Colonic mucosa (tissue), 4 donors: ENCODE data around the gene CDK19. TPM values are rescaled to one million over a fixed set of nuclear protein-coding genes. Genes with fewer than 3 reads are reported as not detected.

Source experiments
- DNase-seq: peaks from one replicate; pipeline ENCODE4 v3.0.0-alpha.2; 2020
- H3K27ac ChIP-seq: fragments of 200-600 bp; one replicate; pipeline ENCODE4 v1.8.0; 2021
- H3K27me3 ChIP-seq: fragments of 200-600 bp; one replicate; pipeline ENCODE4 v1.8.0; 2021
- H3K36me3 ChIP-seq: fragments of 200-600 bp; one replicate; pipeline ENCODE4 v1.8.0; 2021
- H3K4me1 ChIP-seq: fragments of 200-600 bp; one replicate; pipeline ENCODE4 v1.8.0; 2021; ENCODE audit warnings: mild to moderate bottlenecking
- H3K4me3 ChIP-seq: fragments of 200-600 bp; one replicate; pipeline ENCODE4 v1.8.0; 2021
- H3K9ac ChIP-seq, 2 donors: one replicate each; pipeline ENCODE4 v1.7.0; 2013; ENCODE audit warnings: control low read depth in 2 of 2, low read depth in 2 of 2, low read length in 2 of 2
- H3K9me3 ChIP-seq: fragments of 200-600 bp; one replicate; pipeline ENCODE4 v1.8.0; 2021
- intact Hi-C: fragments of 100-400 bp; cut with DNase I; formaldehyde crosslinking; loops from one replicate; pipeline ENCODE4 v1.14.1; 2022
- total RNA-seq, 2 donors: library from RNA; stranded (reverse); fragmentation: NEBNext Ultra II Directional in 1 of 2; extraction: Animal tissue kit (Norgen Biotek cat#: 25700) in 1 of 2; gene quantifications; one replicate each; pipeline ENCODE4 v1.2.1, GENCODE V29; 2021
- TF ChIP-seq, protein P1 (sequence below): fragments of 200-600 bp; IDR thresholded peaks from one replicate; pipeline ENCODE4 v1.8.0; 2022; ENCODE audit warnings: antibody characterized with exemption, mild to moderate bottlenecking
- donor health status: healthy.
- donor health status: DM: no; HTN: no; CAD: no.
- donor health status: DM: no; HTN: no; CAD: no.

Gene CDK19
- total RNA-seq, 2 donors from 2014 or later, result 20.2 to 36.5 TPM

- no peaks in the 10 kb centered on the region for H3K36me3 ChIP-seq
- no peak overlapping the region for H3K4me3 ChIP-seq
- no peaks in the 10 kb centered on the region for H3K27me3 ChIP-seq
- no peak for DNase-seq
- TF ChIP-seq, protein P1, sequence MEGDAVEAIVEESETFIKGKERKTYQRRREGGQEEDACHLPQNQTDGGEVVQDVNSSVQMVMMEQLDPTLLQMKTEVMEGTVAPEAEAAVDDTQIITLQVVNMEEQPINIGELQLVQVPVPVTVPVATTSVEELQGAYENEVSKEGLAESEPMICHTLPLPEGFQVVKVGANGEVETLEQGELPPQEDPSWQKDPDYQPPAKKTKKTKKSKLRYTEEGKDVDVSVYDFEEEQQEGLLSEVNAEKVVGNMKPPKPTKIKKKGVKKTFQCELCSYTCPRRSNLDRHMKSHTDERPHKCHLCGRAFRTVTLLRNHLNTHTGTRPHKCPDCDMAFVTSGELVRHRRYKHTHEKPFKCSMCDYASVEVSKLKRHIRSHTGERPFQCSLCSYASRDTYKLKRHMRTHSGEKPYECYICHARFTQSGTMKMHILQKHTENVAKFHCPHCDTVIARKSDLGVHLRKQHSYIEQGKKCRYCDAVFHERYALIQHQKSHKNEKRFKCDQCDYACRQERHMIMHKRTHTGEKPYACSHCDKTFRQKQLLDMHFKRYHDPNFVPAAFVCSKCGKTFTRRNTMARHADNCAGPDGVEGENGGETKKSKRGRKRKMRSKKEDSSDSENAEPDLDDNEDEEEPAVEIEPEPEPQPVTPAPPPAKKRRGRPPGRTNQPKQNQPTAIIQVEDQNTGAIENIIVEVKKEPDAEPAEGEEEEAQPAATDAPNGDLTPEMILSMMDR, result no peak
- no peaks in the 10 kb centered on the region for H3K9me3 ChIP-seq
- H3K27ac ChIP-seq, result no peak overlapping the region
- H3K4me1 ChIP-seq, result no peaks in the 10 kb centered on the region
- intact Hi-C loops, result no loop called here
- H3K9ac ChIP-seq, result no peak overlapping the region
Measured at GRCh38 chr6:110833831-110834230, 18.6 kb upstream of the CDK19 start.

- Histone ChIP-seq H3K36me3 (no peaks in the 10 kb centered on the region), H3K4me3 (no peak overlapping the region), H3K27me3 (no peaks in the 10 kb centered on the region), H3K9ac (no peak overlapping the region), H3K9me3 (no peaks in the 10 kb centered on the region), H3K27ac (no peak overlapping the region), H3K4me1 (no peaks in the 10 kb centered on the region)
- intact Hi-C loops, result no loop called here
- no peak for DNase-seq
- TF ChIP-seq, protein P1, result no peak
Measured at GRCh38 chr6:110831405-110831804, 16.1 kb upstream of the CDK19 start.

DNA sequence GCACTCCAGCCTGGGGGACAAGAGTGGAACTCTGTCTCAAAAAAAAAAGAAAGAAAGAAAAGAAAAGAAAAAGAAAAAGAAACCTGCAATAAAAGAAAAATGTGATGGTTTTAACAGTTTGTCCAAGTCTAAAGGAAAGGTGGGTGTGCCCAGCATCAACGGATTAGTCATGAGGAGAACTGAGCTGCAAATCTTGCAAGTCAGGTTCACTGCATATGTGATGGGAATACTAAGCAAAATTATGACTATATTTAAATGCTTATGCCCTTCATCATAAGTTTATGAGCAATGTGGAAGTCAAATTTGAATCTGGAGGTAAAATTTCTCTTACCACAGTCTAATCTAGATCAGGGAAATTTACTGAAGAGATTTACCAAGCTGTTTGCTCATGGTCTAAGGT is 13.1 kb upstream of the CDK19 start:
- Histone ChIP-seq H3K4me1 (no peaks in the 10 kb centered on the region), H3K27me3 (no peaks in the 10 kb centered on the region), H3K9ac (no peak overlapping the region), H3K9me3 (no peaks in the 10 kb centered on the region), H3K4me3 (no peak overlapping the region), H3K36me3 (no peaks in the 10 kb centered on the region), H3K27ac (no peak overlapping the region)
- intact Hi-C loops, result no loop called here
- DNase-seq, result no peak
- TF ChIP-seq, protein P1, result no peak

DNA sequence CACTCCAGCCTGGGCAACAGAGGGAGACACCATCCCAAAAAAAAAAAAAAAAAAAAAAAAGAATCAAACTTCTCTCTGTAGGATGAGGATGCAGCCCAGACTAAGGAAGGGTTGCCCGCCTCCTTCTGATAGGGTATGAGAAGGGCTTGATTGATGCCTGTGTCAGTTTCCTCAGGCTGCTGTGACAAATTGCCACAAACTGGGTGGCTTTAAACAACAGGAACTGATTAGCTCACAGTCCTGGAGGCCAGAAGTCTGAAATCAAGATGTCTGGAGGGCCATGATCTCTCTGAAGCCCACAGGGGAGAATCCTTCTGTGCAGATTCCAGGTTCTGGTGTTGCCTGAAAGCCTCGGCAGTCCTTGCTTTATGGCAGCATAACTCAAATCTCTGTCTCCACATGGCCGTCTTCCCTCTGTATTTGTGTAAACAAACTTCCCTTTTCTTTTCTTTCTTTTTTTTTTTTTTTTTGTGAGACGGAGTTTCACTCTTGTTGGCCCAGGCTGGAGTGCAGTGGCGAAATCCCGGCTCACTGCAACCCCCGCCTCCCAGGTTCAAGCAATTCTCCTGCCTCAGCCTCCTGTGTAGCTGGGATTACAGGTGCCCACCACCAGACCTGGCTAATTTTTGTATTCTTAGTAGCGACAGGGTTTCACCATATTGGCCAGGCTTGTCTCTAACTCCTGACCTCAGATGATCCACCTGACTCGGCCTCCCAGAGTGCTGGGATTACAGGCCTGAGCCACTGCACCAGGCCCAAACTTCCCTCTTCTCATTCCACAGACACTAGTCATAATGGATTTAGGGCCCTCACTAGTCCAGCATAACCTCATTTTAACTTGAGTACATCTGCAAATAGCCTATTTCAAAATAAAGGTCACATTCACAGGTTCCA is 11.2 kb upstream of the CDK19 start:
- Histone ChIP-seq H3K27ac (no peak overlapping the region), H3K27me3 (no peaks in the 10 kb centered on the region), H3K36me3 (no peaks in the 10 kb centered on the region), H3K9me3 (no peaks in the 10 kb centered on the region), H3K4me1 (no peaks in the 10 kb centered on the region), H3K4me3 (no peak overlapping the region), H3K9ac (no peak overlapping the region)
- TF ChIP-seq, protein P1, result no peak
- DNase-seq, result no peak
- intact Hi-C loops, result no loop called here

- Histone ChIP-seq H3K4me3 (no peak overlapping the region), H3K9ac (no peak overlapping the region), H3K36me3 (no peaks in the 10 kb centered on the region), H3K27me3 (no peaks in the 10 kb centered on the region), H3K27ac (no peak overlapping the region), H3K4me1 (no peaks in the 10 kb centered on the region), H3K9me3 (no peaks in the 10 kb centered on the region)
- TF ChIP-seq, protein P1, result no peak
- intact Hi-C loops, result no loop called here
- DNase-seq, result no peak
Measured at GRCh38 chr6:110823146-110823545, 7.9 kb upstream of the CDK19 start.
